HEK293T (cell line): ENCODE results near the gene SORBS2.

Experiments
- ELF4 ChIP-seq: fragments of 450-650 bp; IDR thresholded peaks from 2 replicates; pipeline ENCODE4 v1.6.1; 2017; ENCODE audit warnings: antibody characterized with exemption
- FOXA1 ChIP-seq: fragments of 450-650 bp; IDR thresholded peaks from 2 replicates; pipeline ENCODE4 v1.6.1; 2016; ENCODE audit warnings: mild to moderate bottlenecking
- FOXK2 ChIP-seq: fragments of 450-650 bp; IDR thresholded peaks from 2 replicates; pipeline ENCODE4 v1.6.1; 2016; ENCODE audit warnings: mild to moderate bottlenecking
- FOXM1 ChIP-seq: fragments of 450-650 bp; IDR thresholded peaks from 2 replicates; pipeline ENCODE4 v1.6.1; 2017; ENCODE audit warnings: mild to moderate bottlenecking, borderline replicate concordance
- HDGF ChIP-seq: fragments of 450-650 bp; IDR thresholded peaks from 2 replicates; pipeline ENCODE4 v1.6.1; 2017; ENCODE audit warnings: antibody characterized with exemption, borderline replicate concordance
- LEF1 ChIP-seq: fragments of 450-650 bp; IDR thresholded peaks from 2 replicates; pipeline ENCODE4 v1.6.1; 2017; ENCODE audit warnings: mild to moderate bottlenecking, borderline replicate concordance
- PKNOX1 ChIP-seq: fragments of 450-650 bp; IDR thresholded peaks from 2 replicates; pipeline ENCODE4 v1.6.1; 2016
- SP1 ChIP-seq: fragments of 450-650 bp; IDR thresholded peaks from 2 replicates; pipeline ENCODE4 v1.6.1; 2017
- TARDBP ChIP-seq: fragments of 450-650 bp; IDR thresholded peaks from 2 replicates; pipeline ENCODE4 v1.6.1; 2016
- ZNF384 ChIP-seq: fragments of 450-650 bp; IDR thresholded peaks from 2 replicates; pipeline ENCODE4 v1.6.1; 2016

- TF ChIP-seq SP1 = no peak
- TF ChIP-seq ZNF384 = no peak
- TF ChIP-seq TARDBP = no peak
- no peak for TF ChIP-seq PKNOX1
- TF ChIP-seq HDGF = no peak
- TF ChIP-seq FOXK2 = no peak
- TF ChIP-seq ELF4 = no peak
- TF ChIP-seq FOXA1 = no peak
- TF ChIP-seq LEF1 = no peak
- no peak for TF ChIP-seq FOXM1
Measured at GRCh38 chr4:185834088-185834487, 22.1 kb upstream of the SORBS2 start.
